ENCODE results near the gene BHLHA9.

DNA sequence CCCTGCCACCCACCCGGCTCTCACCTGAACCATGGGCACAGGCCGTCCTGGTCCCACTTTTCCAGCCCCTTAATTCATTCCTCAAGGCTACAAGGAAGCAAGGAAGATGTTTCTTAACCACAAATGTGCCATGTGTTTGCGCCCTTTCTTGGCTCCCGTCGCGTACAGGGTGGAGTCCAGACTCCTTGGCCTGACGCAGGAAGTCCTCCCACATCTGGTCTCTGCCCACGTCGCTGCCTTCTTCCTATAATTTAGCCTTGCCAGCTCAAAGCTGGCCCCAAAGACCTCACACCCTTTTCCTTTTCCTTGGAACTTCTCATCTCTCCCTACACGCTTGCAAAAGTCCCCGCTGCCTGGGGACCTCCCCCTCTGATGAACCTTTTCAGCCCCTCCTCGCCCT is 38.8 kb upstream of the BHLHA9 start:
- TF ChIP-seq, protein P1, sequence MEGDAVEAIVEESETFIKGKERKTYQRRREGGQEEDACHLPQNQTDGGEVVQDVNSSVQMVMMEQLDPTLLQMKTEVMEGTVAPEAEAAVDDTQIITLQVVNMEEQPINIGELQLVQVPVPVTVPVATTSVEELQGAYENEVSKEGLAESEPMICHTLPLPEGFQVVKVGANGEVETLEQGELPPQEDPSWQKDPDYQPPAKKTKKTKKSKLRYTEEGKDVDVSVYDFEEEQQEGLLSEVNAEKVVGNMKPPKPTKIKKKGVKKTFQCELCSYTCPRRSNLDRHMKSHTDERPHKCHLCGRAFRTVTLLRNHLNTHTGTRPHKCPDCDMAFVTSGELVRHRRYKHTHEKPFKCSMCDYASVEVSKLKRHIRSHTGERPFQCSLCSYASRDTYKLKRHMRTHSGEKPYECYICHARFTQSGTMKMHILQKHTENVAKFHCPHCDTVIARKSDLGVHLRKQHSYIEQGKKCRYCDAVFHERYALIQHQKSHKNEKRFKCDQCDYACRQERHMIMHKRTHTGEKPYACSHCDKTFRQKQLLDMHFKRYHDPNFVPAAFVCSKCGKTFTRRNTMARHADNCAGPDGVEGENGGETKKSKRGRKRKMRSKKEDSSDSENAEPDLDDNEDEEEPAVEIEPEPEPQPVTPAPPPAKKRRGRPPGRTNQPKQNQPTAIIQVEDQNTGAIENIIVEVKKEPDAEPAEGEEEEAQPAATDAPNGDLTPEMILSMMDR (IDR thresholded peaks at IDR 0.05), result no peak
- TF ChIP-seq RAD21 (conservative IDR thresholded peaks at IDR 0.05 in 1 of 2, IDR thresholded peaks at IDR 0.05 in 1 of 2) (no peak), SMC3 (IDR thresholded peaks at IDR 0.05) (no peak), RNF2 (IDR thresholded peaks at IDR 0.05; ENCODE audit: borderline replicate concordance, low read depth) (no peak)
